H1 (cell line): ENCODE measurements around the gene KRT24. TPM values are rescaled to one million over a fixed set of nuclear protein-coding genes. Genes with fewer than 3 reads are reported as not detected.

Experiments
- CTCF ChIA-PET: fragments of 300-600 bp; sonication (Branson Sonifier 250); formaldehyde crosslinking; loops from one replicate; lab custom pipeline; 2021; ENCODE audit not compliant: partially characterized antibody; lab: Charles Lee
- POLR2A ChIA-PET: fragments of 300-600 bp; sonication (Branson Sonifier 250); formaldehyde crosslinking; loops from one replicate; lab custom pipeline; 2021; ENCODE audit warnings: inconsistent platforms; ENCODE audit not compliant: partially characterized antibody; lab: Charles Lee
- DNase-seq, 2 experiments: peaks; one replicate each; pipeline versions ENCODE4 v3.0.0 to v3.0.0-alpha.2; 2010 to 2022; ENCODE audit warnings: low spot score in 2 of 2, low read depth in 1 of 2, mixed read lengths in 1 of 2
- FAIRE-seq: peaks from 2 replicates; lab custom pipeline; 2011; peaks lifted over from hg19 to GRCh38; lab: Jason Lieb, UNC
- H2AFZ ChIP-seq: 2 replicates; pipeline ENCODE4 v1.8.1; 2012; ENCODE audit warnings: low read length, inconsistent platforms
- H2AK5ac ChIP-seq: 2 replicates; pipeline ENCODE4 v1.6.1; 2013; ENCODE audit warnings: low read depth, low read length
- H2BK120ac ChIP-seq: replicated peaks from 2 replicates; pipeline ENCODE3; 2013; ENCODE audit warnings: low read depth, low read length, inconsistent platforms
- H2BK12ac ChIP-seq: 2 replicates; pipeline ENCODE4 v1.6.1; 2013; ENCODE audit warnings: low read depth, low read length
- H2BK15ac ChIP-seq: 2 replicates; pipeline ENCODE4 v1.6.1; 2013; ENCODE audit warnings: low read length
- H2BK20ac ChIP-seq: 2 replicates; pipeline ENCODE4 v1.6.1; 2013; ENCODE audit warnings: low read length
- H2BK5ac ChIP-seq: 2 replicates; pipeline ENCODE4 v1.6.1; 2013; ENCODE audit warnings: low read depth, low read length
- H3K14ac ChIP-seq: 2 replicates; pipeline ENCODE4 v1.6.1; 2013; ENCODE audit warnings: inconsistent platforms; ENCODE audit not compliant: insufficient read length
- H3K18ac ChIP-seq: 2 replicates; pipeline ENCODE4 v1.6.1; 2013; ENCODE audit warnings: low read length; ENCODE audit errors: extremely low read depth
- H3K23ac ChIP-seq: 2 replicates; pipeline ENCODE4 v1.6.1; 2013; ENCODE audit warnings: inconsistent platforms; ENCODE audit not compliant: insufficient read length
- H3K23me2 ChIP-seq: 2 replicates; pipeline ENCODE4 v1.6.1; 2013; ENCODE audit warnings: low read depth, low read length
- H3K27ac ChIP-seq: 2 replicates; pipeline ENCODE4 v1.6.1; 2011; ENCODE audit warnings: low read depth, low read length, inconsistent platforms
- H3K27me3 ChIP-seq, 4 experiments: replicated peaks in 1 of 4; 1 replicate in 1 of 4; 2 replicates in 3 of 4; pipeline versions ENCODE4 v1.6.1 to v1.8.1; 2011 to 2013; ENCODE audit warnings: low read length in 3 of 4, mild to moderate bottlenecking in 3 of 4, inconsistent platforms in 2 of 4, mixed read lengths in 2 of 4, moderate library complexity in 1 of 4; ENCODE audit not compliant: control insufficient read depth in 3 of 4, insufficient read depth in 3 of 4; ENCODE audit errors: extremely low read depth in 1 of 4
- H3K36me3 ChIP-seq, 4 experiments: 2 replicates each; pipeline versions ENCODE4 v1.6.1 to v1.8.1; 2011 to 2013; ENCODE audit warnings: mild to moderate bottlenecking in 4 of 4, low read length in 3 of 4, moderate library complexity in 2 of 4, control low read depth in 1 of 4, inconsistent platforms in 1 of 4; ENCODE audit not compliant: insufficient read depth in 4 of 4, control insufficient read depth in 2 of 4
- H3K4ac ChIP-seq: replicated peaks from 2 replicates; pipeline ENCODE3; 2013; ENCODE audit warnings: low read length, low read depth, mixed read lengths, inconsistent platforms; ENCODE audit not compliant: insufficient read length
- H3K4me1 ChIP-seq, 4 experiments: replicated peaks in 1 of 4; 1 replicate in 1 of 4; 2 replicates in 3 of 4; pipeline versions ENCODE4 v1.6.1 to v1.8.1; 2011 to 2013; ENCODE audit warnings: low read length in 3 of 4, inconsistent platforms in 2 of 4, mixed read lengths in 1 of 4; ENCODE audit not compliant: insufficient read depth in 4 of 4, control insufficient read depth in 3 of 4
- H3K4me2 ChIP-seq, 2 experiments: 2 replicates each; pipeline versions ENCODE4 v1.6.1 to v1.8.1; 2011 to 2013; ENCODE audit warnings: low read depth in 2 of 2, low read length in 2 of 2, control low read depth in 1 of 2, inconsistent platforms in 1 of 2, mild to moderate bottlenecking in 1 of 2; ENCODE audit not compliant: insufficient read depth in 1 of 2
- H3K4me3 ChIP-seq, 4 experiments: fragments of 200-600, 300-600 bp in 1 of 4; sonication (generic), shearing (Covaris generic), sonication (Bioruptor Twin) in 1 of 4; 2 replicates each; pipeline versions ENCODE4 v1.5.1 to v1.8.1; 2011 to 2016; ENCODE audit warnings: low read length in 4 of 4, low read depth in 3 of 4, control low read depth in 2 of 4, inconsistent platforms in 2 of 4, mild to moderate bottlenecking in 2 of 4, mixed read lengths in 1 of 4, moderate library complexity in 1 of 4; ENCODE audit not compliant: insufficient read depth in 2 of 4; ENCODE audit errors: extremely low read depth in 1 of 4
- H3K56ac ChIP-seq: replicated peaks from 2 replicates; pipeline ENCODE3; 2013; ENCODE audit warnings: low read depth, mild to moderate bottlenecking, mixed read lengths, low read length, inconsistent platforms; ENCODE audit not compliant: insufficient read length
- H3K79me1 ChIP-seq: 2 replicates; pipeline ENCODE4 v1.6.1; 2013; ENCODE audit warnings: low read depth, low read length, control low read depth
- H3K79me2 ChIP-seq, 2 experiments: 2 replicates each; pipeline versions ENCODE4 v1.6.1 to v1.8.1; 2012 to 2013; ENCODE audit warnings: low read length in 2 of 2, mild to moderate bottlenecking in 2 of 2, inconsistent platforms in 1 of 2; ENCODE audit not compliant: insufficient read depth in 2 of 2, control insufficient read depth in 1 of 2
- H3K9ac ChIP-seq, 4 experiments: replicated peaks in 1 of 4; 1 replicate in 1 of 4; 2 replicates in 3 of 4; pipeline versions ENCODE4 v1.6.1 to v1.8.1; 2011 to 2013; ENCODE audit warnings: low read depth in 3 of 4, low read length in 3 of 4, control low read depth in 2 of 4, mild to moderate bottlenecking in 2 of 4, moderate library complexity in 2 of 4, inconsistent platforms in 1 of 4; ENCODE audit errors: extremely low read depth in 1 of 4
- H3K9me3 ChIP-seq, 2 experiments: 2 replicates each; pipeline versions ENCODE4 v1.6.1 to v1.8.1; 2012 to 2013; ENCODE audit warnings: mild to moderate bottlenecking in 2 of 2, moderate library complexity in 2 of 2, control low read depth in 1 of 2, inconsistent platforms in 1 of 2, low read depth in 1 of 2, low read length in 1 of 2, mixed read lengths in 1 of 2; ENCODE audit not compliant: insufficient read depth in 2 of 2
- H4K20me1 ChIP-seq, 2 experiments: replicated peaks in 1 of 2; 2 replicates each; pipeline versions ENCODE3 to v1.8.1; 2011 to 2013; ENCODE audit warnings: inconsistent platforms in 2 of 2, low read length in 2 of 2, mild to moderate bottlenecking in 1 of 2; ENCODE audit not compliant: insufficient read depth in 2 of 2, control insufficient read depth in 1 of 2
- H4K5ac ChIP-seq: 2 replicates; pipeline ENCODE4 v1.6.1; 2013; ENCODE audit warnings: low read length, low read depth, mixed read lengths, inconsistent platforms; ENCODE audit not compliant: insufficient read length
- H4K8ac ChIP-seq: 2 replicates; pipeline ENCODE4 v1.8.0; 2013; ENCODE audit warnings: mild to moderate bottlenecking, moderate library complexity, low read length, inconsistent platforms; ENCODE audit not compliant: insufficient read depth; ENCODE audit errors: extremely low read depth
- H4K91ac ChIP-seq: replicated peaks from 2 replicates; pipeline ENCODE3; 2013; ENCODE audit warnings: low read length, mixed read lengths, inconsistent platforms; ENCODE audit not compliant: insufficient read length
- EGR1 ChIP-seq: IDR thresholded peaks from 2 replicates; pipeline ENCODE4 v1.6.1; 2011; ENCODE audit warnings: low read depth, low read length, borderline replicate concordance
- SAP30 ChIP-seq: fragments of 300-600 bp; sonication (generic); IDR thresholded peaks from 2 replicates; pipeline ENCODE4 v1.7.1; 2012; ENCODE audit warnings: low read length, moderate library complexity, mild to moderate bottlenecking, inconsistent platforms; ENCODE audit not compliant: insufficient read depth, insufficient replicate concordance
- SIX5 ChIP-seq: IDR thresholded peaks from 2 replicates; pipeline ENCODE4 v1.6.1; 2011; ENCODE audit warnings: mild to moderate bottlenecking, low read depth, low read length
- WGBS, 2 experiments: shearing (Covaris generic) in 1 of 2; methylation state at CpG; one replicate each; pipeline versions ENCODE4 v1.1.6 to v1.1.7; 2013 to 2015; ENCODE audit warnings: low lambda C conversion rate in 2 of 2, mixed read lengths in 2 of 2, inconsistent platforms in 1 of 2, low coverage in 1 of 2, missing lambda C conversion rate in 1 of 2; ENCODE audit not compliant: insufficient replicate concordance in 2 of 2, insufficient coverage in 1 of 2, insufficient read length in 1 of 2; ENCODE audit errors: extremely low coverage in 1 of 2, missing lambda C conversion rate in 1 of 2; 5-methylcytosine and 5-hydroxymethylcytosine counted together
- polyA plus RNA-seq, 7 experiments: library from polyadenylated mRNA; depleted of rRNA in 3 of 7; stranded (reverse) in 5 of 7; unstranded in 2 of 7; fragments of >200 nt in 5 of 7; fragments of 200-250 nt in 2 of 7; gene quantifications; 1 replicate in 5 of 7; 2 replicates in 1 of 7; 4 replicates in 1 of 7; pipeline versions ENCODE4 v1.2.1 to v1.2.3, GENCODE V29; 2011 to 2013; ENCODE audit warnings: missing spikeins in 2 of 7, mixed read lengths in 2 of 7
- total RNA-seq: library from RNA; stranded (reverse); fragmentation: NEBNext Ultra II Directional; extraction: Animal tissue kit (Norgen Biotek cat#: 25700); gene quantifications from 2 replicates; pipeline ENCODE4 v1.2.1, GENCODE V29; 2021

Gene KRT24
- total and polyA plus RNA-seq, 2 of the 8 experiments (the other 6 are each of a cell fraction or from before 2014, with no cell fraction given): not detected

DNA sequence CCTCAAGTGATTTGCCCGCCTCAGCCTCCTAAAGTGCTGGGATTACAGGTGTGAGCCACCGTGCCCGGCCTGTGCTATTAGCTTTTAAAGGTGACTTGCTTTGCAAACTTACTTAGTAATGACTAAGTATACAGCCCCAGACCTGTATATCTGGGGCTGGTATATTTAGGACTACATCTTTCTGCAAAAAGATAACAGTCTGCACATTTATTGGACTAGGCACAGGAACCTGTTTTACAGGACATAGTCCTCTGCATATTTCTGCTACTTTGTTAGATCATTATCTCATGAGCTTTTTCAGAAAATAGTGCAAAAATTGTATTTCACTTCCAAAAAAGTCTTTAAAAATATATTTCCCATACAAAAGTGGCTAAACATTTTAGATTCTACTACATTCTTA, 1.3 kb downstream of the KRT24 start:
- no peak overlapping the region for H3K9ac ChIP-seq
- 94% methylated on average over 3 of the region's 3 CpGs; no CpG with 5 or more reads in 1 of the 2 experiments for WGBS, 2 experiments
- no peak for FAIRE-seq
- H4K91ac ChIP-seq: no peak overlapping the region
- H2BK20ac ChIP-seq: no peak overlapping the region
- TF ChIP-seq SAP30 (no peak), EGR1 (no peak), SIX5 (no peak)
- H4K5ac ChIP-seq: no peak overlapping the region
- H3K23ac ChIP-seq: no peak overlapping the region
- no peak for DNase-seq
- no peaks in the 10 kb centered on the region for H3K36me3 ChIP-seq
- H3K27ac ChIP-seq: no peak overlapping the region
- H2BK5ac ChIP-seq: no peak overlapping the region
- H3K4ac ChIP-seq: no peak overlapping the region
- no peak overlapping the region for H4K8ac ChIP-seq
- no peak overlapping the region for H2BK120ac ChIP-seq
- H4K20me1 ChIP-seq: no peaks in the 10 kb centered on the region
- H2AK5ac ChIP-seq: no peak overlapping the region
- H3K9me3 ChIP-seq: no peaks in the 10 kb centered on the region
- no peak overlapping the region for H3K4me2 ChIP-seq
- H3K14ac ChIP-seq: no peak overlapping the region
- no peak overlapping the region for H2BK15ac ChIP-seq
- no peak overlapping the region for H2BK12ac ChIP-seq
- ChIA-PET CTCF (interaction anchor here (0.7 to 1.2 kb wide), 2 partner anchors 69 to 157 kb away, joined by 3 to 4 read pairs; no protein-coding TSS in a partner anchor), POLR2A (no interaction called here)
- no peaks in the 10 kb centered on the region for H3K27me3 ChIP-seq
- no peak overlapping the region for H2AFZ ChIP-seq
- H3K79me2 ChIP-seq: no peaks in the 10 kb centered on the region
- no peaks in the 10 kb centered on the region for H3K4me1 ChIP-seq
- H3K79me1 ChIP-seq: no peaks in the 10 kb centered on the region
- H3K18ac ChIP-seq: no peak overlapping the region
- H3K56ac ChIP-seq: no peak overlapping the region
- no peak overlapping the region for H3K4me3 ChIP-seq
- H3K23me2 ChIP-seq: no peaks in the 10 kb centered on the region
